Suprapubic skin (tissue), 4 donors: Measurements from ENCODE around the gene CRNKL1. TPM values are rescaled to one million over a fixed set of nuclear protein-coding genes. Genes with fewer than 3 reads are reported as not detected.

ENCODE experiments used
- DNase-seq, 2 donors: peaks; one replicate each; pipeline ENCODE4 v3.0.0-alpha.2; 2019; ENCODE audit warnings: low spot score in 2 of 2
- H3K27ac ChIP-seq: fragments of 200-600 bp; sonication (generic); one replicate; pipeline ENCODE4 v1.5.1; 2019
- H3K27me3 ChIP-seq: fragments of 200-600 bp; sonication (generic); one replicate; pipeline ENCODE4 v1.5.1; 2019
- H3K36me3 ChIP-seq: fragments of 200-600 bp; sonication (generic); one replicate; pipeline ENCODE4 v1.5.1; 2019
- H3K4me1 ChIP-seq: fragments of 200-600 bp; sonication (generic); one replicate; pipeline ENCODE4 v1.5.1; 2019
- H3K4me3 ChIP-seq: fragments of 200-600 bp; sonication (generic); one replicate; pipeline ENCODE4 v1.5.1; 2019; ENCODE audit warnings: mild to moderate bottlenecking
- H3K9me3 ChIP-seq: fragments of 200-600 bp; sonication (generic); one replicate; pipeline ENCODE4 v1.5.1; 2019
- CTCF ChIP-seq, 2 donors: fragments of 200-600 bp in 1 of 2; fragments of 450-650 bp in 1 of 2; sonication (generic) in 1 of 2; IDR thresholded peaks; one replicate each; pipeline ENCODE4 v1.5.1; 2016 to 2019; ENCODE audit warnings: antibody characterized with exemption in 2 of 2, mild to moderate bottlenecking in 1 of 2, moderate library complexity in 1 of 2
- EP300 ChIP-seq: sonication (generic); formaldehyde crosslinking; IDR thresholded peaks from one replicate; pipeline ENCODE4 v1.6.1; 2017; ENCODE audit warnings: antibody characterized with exemption
- POLR2A ChIP-seq, 2 donors: fragments of 450-650 bp; IDR thresholded peaks; one replicate each; pipeline ENCODE4 v1.6.1; 2017; ENCODE audit warnings: antibody characterized with exemption in 2 of 2, mild to moderate bottlenecking in 2 of 2, moderate library complexity in 2 of 2
- POLR2AphosphoS5 ChIP-seq, 3 donors: sonication (generic); formaldehyde crosslinking; IDR thresholded peaks; one replicate each; pipeline ENCODE4 v1.6.1; 2017; ENCODE audit warnings: antibody characterized with exemption in 3 of 3
- WGBS: methylation state at CpG from one replicate; pipeline ENCODE4 v1.1.5; 2018; 5-methylcytosine and 5-hydroxymethylcytosine counted together
- total RNA-seq, 4 donors: library from RNA; depleted of rRNA; stranded (reverse); fragments of >200 nt; gene quantifications; one replicate each; pipeline ENCODE4 v1.1.0, GENCODE V29; 2016

Gene CRNKL1
- total RNA-seq, 4 donors from 2014 or later: 13.6 to 19.4 (median 16.7) TPM

- no peaks in the 10 kb centered on the region for H3K9me3 ChIP-seq
- H3K4me3 ChIP-seq: no peak overlapping the region
- H3K27me3 ChIP-seq: no peaks in the 10 kb centered on the region
- no peak overlapping the region for H3K27ac ChIP-seq
- H3K4me1 ChIP-seq: peaks cover 36% of the 10 kb centered on the region
- no peak for TF ChIP-seq CTCF (IDR thresholded peaks at IDR 0.05)
- no peak for TF ChIP-seq POLR2A (IDR thresholded peaks at IDR 0.05)
- no peak for TF ChIP-seq POLR2AphosphoS5 (IDR thresholded peaks at IDR 0.05)
- no peak for TF ChIP-seq EP300
- peaks cover 29% of the 10 kb centered on the region for H3K36me3 ChIP-seq
- no peak for DNase-seq
Observed at GRCh38 chr20:20022498-20022897, 29.8 kb downstream of the CRNKL1 start.

- 49% methylated on average over 7 of the region's 7 CpGs for WGBS
- H3K4me1 ChIP-seq: peaks cover 36% of the 10 kb centered on the region
Observed at GRCh38 chr20:20021835-20022234, 30.4 kb downstream of the CRNKL1 start.

GRCh38 chr20:20020908-20021307 is 31.4 kb downstream of the CRNKL1 start:
- H3K27me3 ChIP-seq: no peaks in the 10 kb centered on the region
- no peaks in the 10 kb centered on the region for H3K9me3 ChIP-seq
- peaks cover 36% of the 10 kb centered on the region for H3K4me1 ChIP-seq
- peaks cover 19% of the 10 kb centered on the region for H3K36me3 ChIP-seq
- TF ChIP-seq CTCF (IDR thresholded peaks at IDR 0.05): no peak
- no peak for DNase-seq
- no peak overlapping the region for H3K27ac ChIP-seq
- no peak overlapping the region for H3K4me3 ChIP-seq
- 89% methylated on average over 10 of the region's 11 CpGs for WGBS

More at GRCh38 chr20:20021835-20022234, 30.4 kb downstream of the CRNKL1 start:
- H3K4me3 ChIP-seq: no peak overlapping the region
- no peaks in the 10 kb centered on the region for H3K27me3 ChIP-seq
- H3K36me3 ChIP-seq: peaks cover 23% of the 10 kb centered on the region
- no peaks in the 10 kb centered on the region for H3K9me3 ChIP-seq
- TF ChIP-seq POLR2AphosphoS5 (IDR thresholded peaks at IDR 0.05) (no peak), EP300 (no peak), POLR2A (IDR thresholded peaks at IDR 0.05) (no peak), CTCF (IDR thresholded peaks at IDR 0.05) (no peak)
- DNase-seq: no peak
- H3K27ac ChIP-seq: no peak overlapping the region

GRCh38 chr20:20019123-20019522 is 33.1 kb downstream of the CRNKL1 start:
- Histone ChIP-seq H3K4me1 (peaks cover 36% of the 10 kb centered on the region), H3K27ac (no peak overlapping the region), H3K27me3 (no peaks in the 10 kb centered on the region), H3K4me3 (no peak overlapping the region), H3K9me3 (no peaks in the 10 kb centered on the region), H3K36me3 (peaks cover 14% of the 10 kb centered on the region)
- TF ChIP-seq POLR2AphosphoS5 (IDR thresholded peaks at IDR 0.05): no peak
- no peak for TF ChIP-seq EP300
- no peak for TF ChIP-seq CTCF (IDR thresholded peaks at IDR 0.05)
- TF ChIP-seq POLR2A (IDR thresholded peaks at IDR 0.05): no peak
- DNase-seq: no peak
- WGBS: 60% methylated on average over 2 of the region's 2 CpGs

GRCh38 chr20:20018366-20018765 is 33.9 kb downstream of the CRNKL1 start:
- peaks cover 36% of the 10 kb centered on the region for H3K4me1 ChIP-seq
- no peaks in the 10 kb centered on the region for H3K9me3 ChIP-seq
- no peak overlapping the region for H3K27ac ChIP-seq
- H3K36me3 ChIP-seq: peaks cover 8% of the 10 kb centered on the region
- WGBS: 88% methylated on average over 8 of the region's 8 CpGs
- DNase-seq: no peak
- H3K4me3 ChIP-seq: peak overlapping the region; percentile 95
- TF ChIP-seq POLR2A (IDR thresholded peaks at IDR 0.05) (no peak), CTCF (IDR thresholded peaks at IDR 0.05) (no peak), EP300 (no peak)
- no peaks in the 10 kb centered on the region for H3K27me3 ChIP-seq
